Measurements from ENCODE around the gene OTX1. TPM values are rescaled to one million over a fixed set of nuclear protein-coding genes. Genes with fewer than 3 reads are reported as not detected.

OTX1 gene
- total RNA-seq, 2 experiments from 2014 or later: 1.0 to 2.9 TPM

DNA sequence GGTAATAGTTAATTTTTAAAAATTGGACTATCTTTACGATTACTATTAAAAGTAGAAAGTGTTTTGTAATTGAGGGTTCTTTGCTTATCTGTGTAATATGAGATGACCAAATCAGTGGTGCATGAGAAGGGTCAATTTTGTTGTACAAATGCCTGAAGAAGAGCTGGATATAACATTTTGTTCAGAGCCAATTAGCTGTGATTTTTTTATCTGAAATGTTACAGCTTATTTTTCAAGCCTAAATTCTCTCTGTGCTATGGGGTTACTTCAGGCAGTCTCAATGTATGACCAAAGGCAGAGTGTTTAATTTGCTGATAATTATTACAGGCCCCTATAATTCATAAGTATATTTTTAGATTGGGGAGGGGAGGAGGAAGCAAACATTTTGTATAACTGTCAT lies 41.8 kb downstream of the OTX1 start:
- Histone ChIP-seq H3K27ac (ENCODE audit: low read depth, low read length, poor library complexity, severe bottlenecking) (no peak overlapping the region), H3K4me1 (ENCODE audit: insufficient read depth, low read length, poor library complexity, severe bottlenecking) (no peaks in the 10 kb centered on the region), H3K36me3 (ENCODE audit: insufficient read depth, low read length) (no peaks in the 10 kb centered on the region), H3K4me2 (ENCODE audit: low read length) (no peak overlapping the region), H2AFZ (ENCODE audit: low read length) (no peak overlapping the region), H3K4me3 (ENCODE audit: low read depth, low read length, poor library complexity, severe bottlenecking) (no peak overlapping the region), H3K79me2 (ENCODE audit: insufficient read depth, low read depth, low read length) (no peaks in the 10 kb centered on the region), H4K20me1 (ENCODE audit: insufficient read depth, low read length) (no peaks in the 10 kb centered on the region), H3K9me3 (ENCODE audit: low read length) (no peaks in the 10 kb centered on the region), H3K9me2 (ENCODE audit: insufficient read depth, low read length) (no peaks in the 10 kb centered on the region)
- intact Hi-C loops (cut with micrococcal nuclease; ENCODE audit: unreplicated experiment): no loop called here
- DNase-seq (ENCODE audit: low spot score): no peak
- CTCF ChIA-PET (ENCODE audit: unreplicated experiment): no interaction called here
- POLR2A ChIA-PET: interaction anchor here (1.2 kb wide), 1 partner anchor 583 kb away, joined by 3 read pairs; no protein-coding TSS in a partner anchor
- BruUV-seq (replicated peaks): no TSS peak
- TF ChIP-seq, protein P1, sequence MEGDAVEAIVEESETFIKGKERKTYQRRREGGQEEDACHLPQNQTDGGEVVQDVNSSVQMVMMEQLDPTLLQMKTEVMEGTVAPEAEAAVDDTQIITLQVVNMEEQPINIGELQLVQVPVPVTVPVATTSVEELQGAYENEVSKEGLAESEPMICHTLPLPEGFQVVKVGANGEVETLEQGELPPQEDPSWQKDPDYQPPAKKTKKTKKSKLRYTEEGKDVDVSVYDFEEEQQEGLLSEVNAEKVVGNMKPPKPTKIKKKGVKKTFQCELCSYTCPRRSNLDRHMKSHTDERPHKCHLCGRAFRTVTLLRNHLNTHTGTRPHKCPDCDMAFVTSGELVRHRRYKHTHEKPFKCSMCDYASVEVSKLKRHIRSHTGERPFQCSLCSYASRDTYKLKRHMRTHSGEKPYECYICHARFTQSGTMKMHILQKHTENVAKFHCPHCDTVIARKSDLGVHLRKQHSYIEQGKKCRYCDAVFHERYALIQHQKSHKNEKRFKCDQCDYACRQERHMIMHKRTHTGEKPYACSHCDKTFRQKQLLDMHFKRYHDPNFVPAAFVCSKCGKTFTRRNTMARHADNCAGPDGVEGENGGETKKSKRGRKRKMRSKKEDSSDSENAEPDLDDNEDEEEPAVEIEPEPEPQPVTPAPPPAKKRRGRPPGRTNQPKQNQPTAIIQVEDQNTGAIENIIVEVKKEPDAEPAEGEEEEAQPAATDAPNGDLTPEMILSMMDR (conservative IDR thresholded peaks at IDR 0.05; ENCODE audit: low read length): no peak
- TF ChIP-seq EZH2phosphoT487 (IDR thresholded peaks at IDR 0.05; ENCODE audit: borderline replicate concordance, low read depth, low read length): no peak

DNA sequence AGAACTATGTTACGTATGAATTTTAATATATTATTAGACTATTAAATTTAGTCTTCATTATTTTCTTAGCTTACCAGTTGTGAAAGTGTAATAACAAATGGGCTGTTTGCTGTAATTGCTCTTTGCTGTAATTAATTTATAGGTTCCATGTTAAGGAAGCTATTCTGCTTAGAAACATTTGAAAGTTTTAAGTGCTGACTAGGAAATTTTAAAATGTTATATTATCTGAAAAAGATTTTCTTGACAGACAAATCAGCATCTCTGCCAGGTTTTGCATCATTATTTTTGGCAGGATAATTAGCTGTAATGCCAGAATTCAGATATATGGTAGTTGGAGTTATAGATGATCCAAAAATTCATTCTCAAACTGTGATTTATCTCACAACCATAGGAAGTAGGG lies 42.2 kb downstream of the OTX1 start:
- Histone ChIP-seq H3K27ac (ENCODE audit: low read depth, low read length, poor library complexity, severe bottlenecking) (no peak overlapping the region), H3K4me1 (ENCODE audit: insufficient read depth, low read length, poor library complexity, severe bottlenecking) (no peaks in the 10 kb centered on the region), H4K20me1 (ENCODE audit: insufficient read depth, low read length) (no peaks in the 10 kb centered on the region), H3K9me3 (ENCODE audit: low read length) (no peaks in the 10 kb centered on the region), H3K79me2 (ENCODE audit: insufficient read depth, low read depth, low read length) (no peaks in the 10 kb centered on the region), H3K4me3 (ENCODE audit: low read depth, low read length, poor library complexity, severe bottlenecking) (no peak overlapping the region), H2AFZ (ENCODE audit: low read length) (no peak overlapping the region), H3K9me2 (ENCODE audit: insufficient read depth, low read length) (no peaks in the 10 kb centered on the region), H3K4me2 (ENCODE audit: low read length) (no peak overlapping the region), H3K36me3 (ENCODE audit: insufficient read depth, low read length) (no peaks in the 10 kb centered on the region)
- no peak for DNase-seq (ENCODE audit: low spot score)
- intact Hi-C loops (cut with micrococcal nuclease; ENCODE audit: unreplicated experiment): no loop called here
- ChIA-PET CTCF (ENCODE audit: unreplicated experiment) (no interaction called here), POLR2A (interaction anchor here (1.2 kb wide), 1 partner anchor 583 kb away, joined by 3 read pairs; no protein-coding TSS in a partner anchor)
- TF ChIP-seq EZH2phosphoT487 (IDR thresholded peaks at IDR 0.05; ENCODE audit: borderline replicate concordance, low read depth, low read length): no peak
- TF ChIP-seq, protein P1 (conservative IDR thresholded peaks at IDR 0.05; ENCODE audit: low read length): no peak
- no TSS peak for BruUV-seq (replicated peaks)

DNA sequence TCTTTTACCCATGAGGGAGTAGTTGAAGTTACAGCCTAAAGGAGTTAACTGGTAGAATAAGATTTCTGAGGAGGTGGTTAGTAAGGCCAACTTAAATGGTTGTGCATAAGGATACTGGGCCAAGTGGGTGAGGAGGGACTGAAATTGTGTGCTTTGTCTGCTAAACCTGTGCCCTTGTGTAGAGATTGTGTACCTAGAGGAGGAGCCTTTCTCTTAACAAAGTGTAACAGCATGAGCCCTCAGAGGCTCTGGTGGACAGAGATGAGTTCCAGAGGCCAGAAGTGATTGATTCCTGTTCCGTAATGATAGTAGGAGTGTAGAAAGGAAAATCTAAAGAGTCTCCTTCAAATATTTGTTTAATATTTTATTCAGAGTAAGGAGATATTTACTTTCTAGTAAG lies 42.9 kb downstream of the OTX1 start:
- Histone ChIP-seq H4K20me1 (ENCODE audit: insufficient read depth, low read length) (no peaks in the 10 kb centered on the region), H3K79me2 (ENCODE audit: insufficient read depth, low read depth, low read length) (no peaks in the 10 kb centered on the region), H2AFZ (ENCODE audit: low read length) (no peak overlapping the region), H3K4me3 (ENCODE audit: low read depth, low read length, poor library complexity, severe bottlenecking) (no peak overlapping the region), H3K4me2 (ENCODE audit: low read length) (no peak overlapping the region), H3K9me2 (ENCODE audit: insufficient read depth, low read length) (no peaks in the 10 kb centered on the region), H3K9me3 (ENCODE audit: low read length) (no peaks in the 10 kb centered on the region), H3K27ac (ENCODE audit: low read depth, low read length, poor library complexity, severe bottlenecking) (no peak overlapping the region), H3K36me3 (ENCODE audit: insufficient read depth, low read length) (no peaks in the 10 kb centered on the region), H3K4me1 (ENCODE audit: insufficient read depth, low read length, poor library complexity, severe bottlenecking) (no peaks in the 10 kb centered on the region)
- no peak for TF ChIP-seq EZH2phosphoT487 (IDR thresholded peaks at IDR 0.05; ENCODE audit: borderline replicate concordance, low read depth, low read length)
- TF ChIP-seq, protein P1 (conservative IDR thresholded peaks at IDR 0.05; ENCODE audit: low read length): no peak
- no peak for DNase-seq (ENCODE audit: low spot score)
- ChIA-PET CTCF (ENCODE audit: unreplicated experiment) (no interaction called here), POLR2A (no interaction called here)
- intact Hi-C loops (cut with micrococcal nuclease; ENCODE audit: unreplicated experiment): no loop called here
- no TSS peak for BruUV-seq (replicated peaks)
